NCI-H187 (cell line): ENCODE results near the gene FICD.

ENCODE experiments used
- DNase-seq, 2 experiments: peaks; one replicate each; lab custom pipeline; 2025; lab: John Stamatoyannopoulos, UW

FICD gene

GRCh38 chr12:108502922-108503321 lies 12.2 kb upstream of the FICD start:
- no peak for DNase-seq

GRCh38 chr12:108505129-108505528 lies 9.9 kb upstream of the FICD start:
- no peak for DNase-seq

- DNase-seq = no peak
Observed at GRCh38 chr12:108507971-108508642, 7.0 kb upstream of the FICD start.

- DNase-seq = no peak
Observed at GRCh38 chr12:108509806-108510205, 5.3 kb upstream of the FICD start.

- DNase-seq = no peak
Observed at GRCh38 chr12:108510836-108511235, 4.2 kb upstream of the FICD start.

GRCh38 chr12:108511633-108512540 lies 3.2 kb upstream of the FICD start:
- peak; percentile 64 to 68 for DNase-seq

GRCh38 chr12:108514468-108514972 lies 557 bp upstream of the FICD start:
- no peak for DNase-seq

- no peak for DNase-seq
Observed at GRCh38 chr12:108515916-108516315, 839 bp downstream of the FICD start.

GRCh38 chr12:108516511-108517275 lies 1.6 kb downstream of the FICD start:
- no peak for DNase-seq

GRCh38 chr12:108517288-108518100 lies 2.4 kb downstream of the FICD start:
- no peak for DNase-seq

- DNase-seq = no peak
Observed at GRCh38 chr12:108518101-108518715, 3.1 kb downstream of the FICD start.

- no peak for DNase-seq
Observed at GRCh38 chr12:108518716-108519496, 3.8 kb downstream of the FICD start.

- no peak for DNase-seq
Observed at GRCh38 chr12:108519558-108519957, 4.5 kb downstream of the FICD start.

- no peak for DNase-seq
Observed at GRCh38 chr12:108523365-108523764, 8.3 kb downstream of the FICD start.

GRCh38 chr12:108525681-108526080 lies 10.6 kb downstream of the FICD start:
- DNase-seq = no peak

- DNase-seq = no peak
Observed at GRCh38 chr12:108526482-108527165, 11.5 kb downstream of the FICD start.

GRCh38 chr12:108527166-108527496 lies 12.1 kb downstream of the FICD start:
- DNase-seq = no peak

GRCh38 chr12:108530161-108530560 lies 15.1 kb downstream of the FICD start:
- no peak for DNase-seq

- peak; percentile 80 to 86 for DNase-seq
Observed at GRCh38 chr12:108531929-108532848, 17.1 kb downstream of the FICD start.
